Nephron progenitor cell (in vitro differentiated cells): ENCODE measurements around the gene PLEKHH3.
A peak's percentile ranks its signal among the peaks of the same experiment; 100 is the strongest.

ENCODE experiments used
- DNase-seq: peaks from one replicate; pipeline ENCODE4 v3.0.0; 2021
- H3K27ac Mint-ChIP-seq: 2 replicates; pipeline ENCODE4 v1.8.0; 2021; ENCODE audit warnings: mild to moderate bottlenecking, moderate library complexity, mixed read lengths
- H3K27me3 Mint-ChIP-seq: 2 replicates; pipeline ENCODE4 v1.8.0; 2021; ENCODE audit warnings: mild to moderate bottlenecking, low read depth, mixed read lengths; ENCODE audit not compliant: poor library complexity
- H3K36me3 Mint-ChIP-seq: 2 replicates; pipeline ENCODE4 v1.8.0; 2021; ENCODE audit warnings: low read depth, mixed read lengths
- H3K4me1 Mint-ChIP-seq: 2 replicates; pipeline ENCODE4 v1.8.0; 2021; ENCODE audit warnings: mixed read lengths
- H3K4me3 Mint-ChIP-seq: 2 replicates; pipeline ENCODE4 v1.8.0; 2021; ENCODE audit warnings: mild to moderate bottlenecking, moderate library complexity, mixed read lengths
- H3K9me3 Mint-ChIP-seq: 2 replicates; pipeline ENCODE4 v1.8.0; 2021; ENCODE audit warnings: mild to moderate bottlenecking, moderate library complexity, mixed read lengths
- CTCF ChIP-seq: fragments of 200-600 bp; sonication (generic); IDR thresholded peaks from 2 replicates; pipeline ENCODE4 v1.5.0; 2021; ENCODE audit warnings: antibody characterized with exemption

The PLEKHH3 gene

GRCh38 chr17:42679492-42680330, 2.9 kb upstream of the PLEKHH3 start:
- H3K9me3 Mint-ChIP-seq = no peaks in the 10 kb centered on the region
- peak; percentile 86 for TF ChIP-seq CTCF
- peak; percentile 83 for DNase-seq
- peaks cover 11% of the 10 kb centered on the region for H3K27me3 Mint-ChIP-seq
- H3K27ac Mint-ChIP-seq = peak overlapping the region; percentile 96
- H3K4me3 Mint-ChIP-seq = peak overlapping the region; percentile 70
- peaks cover 73% of the 10 kb centered on the region for H3K4me1 Mint-ChIP-seq
- H3K36me3 Mint-ChIP-seq = peaks cover 6% of the 10 kb centered on the region

- H3K27me3 Mint-ChIP-seq = peaks cover 18% of the 10 kb centered on the region
- H3K27ac Mint-ChIP-seq = peak overlapping the region; percentile 96
- TF ChIP-seq CTCF = no peak
- no peaks in the 10 kb centered on the region for H3K9me3 Mint-ChIP-seq
- peak overlapping the region; percentile 89 for H3K4me3 Mint-ChIP-seq
- DNase-seq = no peak
- H3K4me1 Mint-ChIP-seq = peaks cover 74% of the 10 kb centered on the region
- peaks cover under 1% of the 10 kb centered on the region for H3K36me3 Mint-ChIP-seq
Observed at GRCh38 chr17:42678951-42679491, 2.2 kb upstream of the PLEKHH3 start.

GRCh38 chr17:42677921-42678781, 1.4 kb upstream of the PLEKHH3 start:
- peak overlapping the region; percentile 89 for H3K4me3 Mint-ChIP-seq
- peaks cover 21% of the 10 kb centered on the region for H3K27me3 Mint-ChIP-seq
- peak overlapping the region; percentile 99 for H3K27ac Mint-ChIP-seq
- TF ChIP-seq CTCF = no peak
- H3K9me3 Mint-ChIP-seq = no peaks in the 10 kb centered on the region
- no peaks in the 10 kb centered on the region for H3K36me3 Mint-ChIP-seq
- DNase-seq = peak; percentile 92
- peaks cover 65% of the 10 kb centered on the region for H3K4me1 Mint-ChIP-seq

GRCh38 chr17:42677012-42677857, 441 bp upstream of the PLEKHH3 start:
- peak; percentile 99 for DNase-seq
- no peak for TF ChIP-seq CTCF
- H3K27ac Mint-ChIP-seq = peak overlapping the region; percentile 92
- H3K9me3 Mint-ChIP-seq = no peaks in the 10 kb centered on the region
- no peaks in the 10 kb centered on the region for H3K36me3 Mint-ChIP-seq
- peaks cover 27% of the 10 kb centered on the region for H3K27me3 Mint-ChIP-seq
- H3K4me3 Mint-ChIP-seq = peak overlapping the region; percentile 89
- peaks cover 60% of the 10 kb centered on the region for H3K4me1 Mint-ChIP-seq

- peak overlapping the region; percentile 91 for H3K27ac Mint-ChIP-seq
- DNase-seq = peak; percentile 62
- H3K27me3 Mint-ChIP-seq = peaks cover 36% of the 10 kb centered on the region
- no peak for TF ChIP-seq CTCF
- H3K9me3 Mint-ChIP-seq = no peaks in the 10 kb centered on the region
- peaks cover 8% of the 10 kb centered on the region for H3K36me3 Mint-ChIP-seq
- peaks cover 57% of the 10 kb centered on the region for H3K4me1 Mint-ChIP-seq
- peak overlapping the region; percentile 89 for H3K4me3 Mint-ChIP-seq
Observed at GRCh38 chr17:42675965-42676423, 800 bp downstream of the PLEKHH3 start.
